ENCODE measurements around the gene ZBTB40.

ZBTB40 gene

GRCh38 chr1:22508991-22509390 is 57.3 kb downstream of the ZBTB40 start:
- DNase-seq (ENCODE audit: low spot score): no peak
- CTCF ChIA-PET: no interaction called here
- no peak overlapping the region for H3K27ac ChIP-seq
- no peak for TF ChIP-seq CTCF (conservative IDR thresholded peaks at IDR 0.05; ENCODE audit: low read depth)
- POLR2A ChIA-PET (ENCODE audit: low non-redundant PET): no interaction called here

- POLR2A ChIA-PET (ENCODE audit: low non-redundant PET): no interaction called here
- no peak for DNase-seq (ENCODE audit: low spot score)
- no peak overlapping the region for H3K27ac ChIP-seq
- no peak for TF ChIP-seq CTCF (conservative IDR thresholded peaks at IDR 0.05; ENCODE audit: low read depth)
- CTCF ChIA-PET: no interaction called here
These were observed 58.2 kb downstream of the ZBTB40 start for GRCh38 chr1:22509815-22510214.

DNA sequence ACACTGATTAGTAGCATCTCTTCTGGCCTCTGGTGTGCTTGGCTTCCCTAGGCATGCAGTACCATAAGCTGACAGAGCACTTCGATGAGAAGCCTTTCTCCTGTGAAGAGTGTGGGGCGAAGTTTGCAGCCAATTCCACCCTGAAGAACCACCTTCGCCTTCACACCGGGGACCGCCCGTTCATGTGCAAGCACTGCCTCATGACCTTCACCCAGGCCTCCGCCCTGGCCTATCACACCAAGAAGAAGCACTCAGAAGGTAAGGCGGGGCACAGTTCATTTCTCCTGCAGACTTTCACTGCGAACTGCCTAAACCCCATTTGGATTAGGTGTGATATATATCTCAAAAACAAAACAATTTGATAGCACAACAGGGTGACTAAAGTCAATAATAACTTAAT is 61.2 kb downstream of the ZBTB40 start:
- POLR2A ChIA-PET (ENCODE audit: low non-redundant PET): no interaction called here
- H3K27ac ChIP-seq: no peak overlapping the region
- DNase-seq (ENCODE audit: low spot score): no peak
- CTCF ChIA-PET: no interaction called here
- no peak for TF ChIP-seq CTCF (conservative IDR thresholded peaks at IDR 0.05; ENCODE audit: low read depth)

- no peak overlapping the region for H3K27ac ChIP-seq
- POLR2A ChIA-PET (ENCODE audit: low non-redundant PET): no interaction called here
- no peak for TF ChIP-seq CTCF (conservative IDR thresholded peaks at IDR 0.05; ENCODE audit: low read depth)
- CTCF ChIA-PET: no interaction called here
- DNase-seq (ENCODE audit: low spot score): no peak
These were observed 65.4 kb downstream of the ZBTB40 start for GRCh38 chr1:22516906-22517571.

GRCh38 chr1:22517956-22518355 is 66.3 kb downstream of the ZBTB40 start:
- DNase-seq (ENCODE audit: low spot score): no peak
- TF ChIP-seq CTCF (conservative IDR thresholded peaks at IDR 0.05; ENCODE audit: low read depth): no peak
- CTCF ChIA-PET: no interaction called here
- no peak overlapping the region for H3K27ac ChIP-seq
- POLR2A ChIA-PET (ENCODE audit: low non-redundant PET): no interaction called here

DNA sequence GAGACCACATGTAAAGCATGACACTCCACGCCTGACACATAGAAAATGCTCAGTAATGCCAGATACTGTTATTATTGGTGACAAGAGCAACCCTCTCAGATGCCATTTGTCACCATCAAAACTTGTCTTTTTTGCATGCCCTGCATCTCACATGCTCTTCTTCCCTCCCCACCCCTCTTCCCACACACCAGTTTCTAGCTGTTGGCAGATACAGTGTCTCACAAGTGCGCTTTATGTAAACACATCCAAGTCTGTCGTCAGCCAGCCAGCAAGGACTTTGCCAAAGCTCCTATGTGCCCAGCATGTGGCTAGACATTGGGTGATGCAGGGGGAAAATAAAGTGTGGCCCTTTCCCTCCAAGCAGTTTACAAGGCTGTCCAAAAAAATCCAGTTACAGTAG is 66.7 kb downstream of the ZBTB40 start:
- POLR2A ChIA-PET (ENCODE audit: low non-redundant PET): no interaction called here
- CTCF ChIA-PET: no interaction called here
- H3K27ac ChIP-seq: no peak overlapping the region
- no peak for TF ChIP-seq CTCF (conservative IDR thresholded peaks at IDR 0.05; ENCODE audit: low read depth)
- no peak for DNase-seq (ENCODE audit: low spot score)
